B cell (primary cell): ENCODE data around the gene WDFY2.

ENCODE experiments used
- CTCF ChIP-seq: fragments of 200-600 bp; IDR thresholded peaks from one replicate; pipeline ENCODE4 v1.8.0; 2022; ENCODE audit warnings: antibody characterized with exemption, mild to moderate bottlenecking
- EZH2 ChIP-seq: IDR thresholded peaks from 2 replicates; pipeline ENCODE4 v1.6.1; 2012; ENCODE audit warnings: borderline replicate concordance, low read depth, mild to moderate bottlenecking, moderate library complexity, low read length; ENCODE audit not compliant: insufficient read depth, poor library complexity, severe bottlenecking

- TF ChIP-seq CTCF (no peak), EZH2 (no peak)
These were observed 221.1 kb downstream of the WDFY2 start for GRCh38 chr13:51805313-51805712.
